SK-N-SH (cell line): ENCODE data around the gene PWWP2B. TPM values are rescaled to one million over a fixed set of nuclear protein-coding genes. Genes with fewer than 3 reads are reported as not detected.

Experiments
- CTCF ChIA-PET: fragments of 300-600, 350-600 bp; formaldehyde crosslinking; extraction: SDS; loops from one replicate; lab custom pipeline; 2021; lab: Yijun Ruan, JAX
- POLR2A ChIA-PET: fragments of 350-600 bp; sonication (Branson Sonifier 250); formaldehyde crosslinking; extraction: SDS; loops from one replicate; lab custom pipeline; 2020; ENCODE audit warnings: antibody characterized with exemption, inconsistent platforms; lab: Yijun Ruan, JAX
- DNase-seq: peaks from one replicate; pipeline ENCODE4 v3.0.0; 2012
- H2AFZ ChIP-seq: fragments of 200-600 bp; sonication (generic); 2 replicates; pipeline ENCODE4 v1.8.1; 2016; ENCODE audit warnings: antibody characterized with exemption, mild to moderate bottlenecking, low read depth
- H3F3A ChIP-seq: fragments of 200-600 bp; sonication (generic); replicated peaks from 2 replicates; pipeline ENCODE3; 2016; ENCODE audit warnings: antibody characterized with exemption, mild to moderate bottlenecking; ENCODE audit not compliant: insufficient read depth
- H3K27ac ChIP-seq, 2 experiments: fragments of 200-500 bp in 1 of 2; fragments of 200-600 bp in 1 of 2; sonication (Bioruptor generic) in 1 of 2; sonication (generic), shearing (Covaris generic) in 1 of 2; 2 replicates each; pipeline versions ENCODE4 v1.5.1 to v1.6.1; 2014 to 2016; ENCODE audit warnings: low read depth in 2 of 2, inconsistent platforms in 1 of 2, low read length in 1 of 2, mild to moderate bottlenecking in 1 of 2, mixed read lengths in 1 of 2
- H3K27me3 ChIP-seq: fragments of 200-600 bp; sonication (generic), shearing (Covaris generic); 2 replicates; pipeline ENCODE4 v1.6.1; 2016; ENCODE audit warnings: mixed run types; ENCODE audit not compliant: insufficient read depth
- H3K36me3 ChIP-seq, 2 experiments: fragments of 200-500 bp in 1 of 2; fragments of 200-600 bp in 1 of 2; sonication (Bioruptor generic) in 1 of 2; sonication (generic) in 1 of 2; replicated peaks in 1 of 2; 2 replicates each; pipeline versions ENCODE3 to v1.5.1; 2014 to 2016; ENCODE audit warnings: low read length in 1 of 2, mild to moderate bottlenecking in 1 of 2; ENCODE audit not compliant: insufficient read depth in 2 of 2, control insufficient read depth in 1 of 2
- H3K4me1 ChIP-seq, 2 experiments: fragments of 200-500 bp in 1 of 2; fragments of 200-600 bp in 1 of 2; sonication (Bioruptor generic) in 1 of 2; sonication (generic), shearing (Covaris generic) in 1 of 2; 2 replicates each; pipeline versions ENCODE4 v1.5.1 to v1.6.1; 2014 to 2016; ENCODE audit warnings: low read depth in 1 of 2, low read length in 1 of 2, mixed run types in 1 of 2; ENCODE audit not compliant: insufficient read depth in 2 of 2, control insufficient read depth in 1 of 2
- H3K4me2 ChIP-seq: fragments of 200-600 bp; sonication (generic), shearing (Covaris generic); 2 replicates; pipeline ENCODE4 v1.6.1; 2017; ENCODE audit warnings: mixed run types
- H3K4me3 ChIP-seq, 2 experiments: fragments of 200-500 bp in 1 of 2; fragments of 200-600 bp in 1 of 2; sonication (Bioruptor generic) in 1 of 2; sonication (generic), shearing (Covaris generic) in 1 of 2; 2 replicates each; pipeline versions ENCODE4 v1.5.1 to v1.8.1; 2014 to 2016; ENCODE audit warnings: low read depth in 2 of 2, inconsistent platforms in 1 of 2, low read length in 1 of 2, mild to moderate bottlenecking in 1 of 2, mixed read lengths in 1 of 2, moderate library complexity in 1 of 2
- H3K79me2 ChIP-seq: fragments of 200-600 bp; sonication (generic); 2 replicates; pipeline ENCODE4 v1.8.1; 2017; ENCODE audit warnings: mild to moderate bottlenecking; ENCODE audit not compliant: insufficient read depth
- H3K9ac ChIP-seq: fragments of 200-600 bp; sonication (generic); 2 replicates; pipeline ENCODE4 v1.6.1; 2017; ENCODE audit warnings: mixed run types
- H3K9me2 ChIP-seq: fragments of 200-600 bp; sonication (generic); 2 replicates; pipeline ENCODE4 v1.6.1; 2017; ENCODE audit warnings: mixed run types
- H3K9me3 ChIP-seq: fragments of 200-600 bp; sonication (generic); 2 replicates; pipeline ENCODE4 v1.6.1; 2017; ENCODE audit warnings: mixed run types, mild to moderate bottlenecking, moderate library complexity
- H4K20me1 ChIP-seq: fragments of 200-600 bp; sonication (generic); 2 replicates; pipeline ENCODE4 v1.6.1; 2017; ENCODE audit warnings: mild to moderate bottlenecking, mixed run types; ENCODE audit not compliant: insufficient read depth
- EZH2phosphoT487 ChIP-seq: fragments of 200-600 bp; sonication (generic); IDR thresholded peaks from 2 replicates; pipeline ENCODE4 v1.6.1; 2017; ENCODE audit warnings: low read depth, mixed run types, mild to moderate bottlenecking, antibody characterized with exemption, moderate library complexity, borderline replicate concordance
- FOSL2 ChIP-seq: IDR thresholded peaks from 2 replicates; pipeline ENCODE4 v1.4.0; 2012; ENCODE audit warnings: low read depth, mild to moderate bottlenecking, moderate library complexity, borderline replicate concordance
- FOXJ3 ChIP-seq: sonication (generic); formaldehyde crosslinking; IDR thresholded peaks from 2 replicates; pipeline ENCODE4 v1.5.1; 2020; ENCODE audit warnings: mild to moderate bottlenecking, missing genetic modification reagents
- GATA2 ChIP-seq: sonication (generic); formaldehyde crosslinking; IDR thresholded peaks from 2 replicates; pipeline ENCODE4 v1.5.0; 2020; ENCODE audit warnings: mild to moderate bottlenecking, missing genetic modification reagents
- JUND ChIP-seq: IDR thresholded peaks from 2 replicates; pipeline ENCODE4 v1.4.0; 2012
- MAX ChIP-seq: IDR thresholded peaks from 2 replicates; pipeline ENCODE4 v1.4.0; 2012; ENCODE audit warnings: low read depth
- MXI1 ChIP-seq: IDR thresholded peaks from 2 replicates; pipeline ENCODE4 v1.6.1; 2012; ENCODE audit warnings: mild to moderate bottlenecking, low read depth, low read length, improper control_type of control experiment
- NFIC ChIP-seq: IDR thresholded peaks from 2 replicates; pipeline ENCODE4 v1.4.0; 2012; ENCODE audit warnings: borderline replicate concordance
- PBX3 ChIP-seq: IDR thresholded peaks from 2 replicates; pipeline ENCODE4; 2012
- POLR2AphosphoS5 ChIP-seq: IDR thresholded peaks from 2 replicates; pipeline ENCODE4 v1.6.1; 2012; ENCODE audit warnings: low read depth, low read length
- RFX5 ChIP-seq: IDR thresholded peaks from 2 replicates; pipeline ENCODE4 v1.6.1; 2012; ENCODE audit warnings: mild to moderate bottlenecking, improper control_type of control experiment, low read length
- RXRA ChIP-seq: IDR thresholded peaks from 2 replicates; pipeline ENCODE4 v1.4.0; 2012; ENCODE audit warnings: low read depth, mild to moderate bottlenecking, borderline replicate concordance
- SMC3 ChIP-seq: IDR thresholded peaks from 2 replicates; pipeline ENCODE4 v1.6.1; 2012; ENCODE audit warnings: low read depth, low read length, improper control_type of control experiment
- TCF12 ChIP-seq: IDR thresholded peaks from 2 replicates; pipeline ENCODE4 v1.4.0; 2012
- TEAD4 ChIP-seq: IDR thresholded peaks from 2 replicates; pipeline ENCODE4 v1.4.0; 2012; ENCODE audit warnings: mild to moderate bottlenecking, borderline replicate concordance; ENCODE audit not compliant: insufficient read depth
- USF1 ChIP-seq: IDR thresholded peaks from 2 replicates; pipeline ENCODE4 v1.4.0; 2012; ENCODE audit warnings: low read depth, borderline replicate concordance
- YY1 ChIP-seq: IDR thresholded peaks from 2 replicates; pipeline ENCODE4 v1.4.0; 2012; ENCODE audit warnings: low read depth, mild to moderate bottlenecking
- WGBS: methylation state at CpG from one replicate; pipeline ENCODE4 v1.1.6; 2017; ENCODE audit warnings: low lambda C conversion rate; 5-methylcytosine and 5-hydroxymethylcytosine counted together
- polyA plus RNA-seq, 3 experiments: library from polyadenylated mRNA; depleted of rRNA; stranded (reverse); fragments of >200 nt; gene quantifications; 2 replicates each; pipeline ENCODE4 v1.2.3, GENCODE V29; 2012
- TF ChIP-seq, protein P1 (sequence below): IDR thresholded peaks from 2 replicates; pipeline ENCODE4 v1.4.0; 2012; ENCODE audit warnings: low read depth, borderline replicate concordance
- TF ChIP-seq, protein P2 (sequence below): fragments of 200-600 bp; sonication (generic); IDR thresholded peaks from 2 replicates; pipeline ENCODE4 v1.6.1; 2017; ENCODE audit warnings: antibody characterized with exemption, mild to moderate bottlenecking, moderate library complexity

The PWWP2B gene
- polyA plus RNA-seq, 1 of the 3 experiments (the other 2 are of a cell fraction), result 2.4 TPM

DNA sequence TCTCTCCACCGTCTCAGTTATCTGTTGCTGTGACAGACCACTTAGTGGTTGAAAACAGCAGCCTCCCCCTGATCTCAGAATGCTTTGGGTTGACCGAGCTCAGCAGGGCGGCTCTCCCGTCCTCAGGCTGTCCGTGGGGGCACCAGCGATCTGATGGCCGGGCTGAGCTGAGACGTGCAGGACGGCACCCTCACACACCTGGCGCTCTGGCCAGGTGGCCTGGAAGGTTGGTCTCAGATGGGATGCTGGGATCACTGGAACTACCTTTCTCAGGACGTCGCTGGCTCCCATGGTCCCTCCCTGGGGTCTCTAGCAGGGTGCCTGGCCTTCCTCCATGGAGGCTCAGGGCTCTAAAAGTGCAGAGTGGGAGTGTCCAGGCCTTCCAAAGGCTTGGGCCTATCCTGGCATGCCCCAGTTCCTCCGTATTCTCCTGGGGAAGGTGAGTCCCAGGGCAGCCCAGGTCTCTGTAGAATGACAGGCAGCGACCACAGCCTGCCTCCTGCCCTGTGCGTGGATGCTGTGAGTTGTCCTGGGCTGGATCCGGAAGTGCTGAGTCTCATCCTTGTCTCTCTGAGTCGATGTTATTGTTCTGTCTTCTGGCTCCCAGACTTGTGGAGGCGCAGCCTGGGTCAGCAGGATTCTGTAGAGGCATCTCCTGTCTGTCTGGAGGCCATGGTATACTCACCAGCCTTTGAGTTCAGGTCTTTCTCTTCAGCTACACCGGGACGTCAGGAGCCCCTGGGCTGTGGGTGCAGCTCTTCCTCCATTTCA, 12.2 kb upstream of the PWWP2B start:
- no peaks in the 10 kb centered on the region for H3K27me3 ChIP-seq
- H3K4me1 ChIP-seq, result peaks cover 0 to 9% of the 10 kb centered on the region in 2 experiments; a peak in 1 of 4 replicates
- TF ChIP-seq FOXJ3 (CRISPR knock-in tag), result no peak
- TF ChIP-seq FOSL2, result no peak
- no peak for TF ChIP-seq MXI1
- no peak for TF ChIP-seq YY1
- no peak for TF ChIP-seq TEAD4
- no peak for TF ChIP-seq MAX
- TF ChIP-seq PBX3, result no peak
- TF ChIP-seq EZH2phosphoT487, result no peak
- no peak for TF ChIP-seq RFX5
- TF ChIP-seq SMC3, result no peak
- TF ChIP-seq NFIC, result no peak
- TF ChIP-seq RXRA, result no peak
- TF ChIP-seq, all 33 proteins: peak for 0
- Histone ChIP-seq H3K27ac (no peak overlapping the region), H3K4me3 (no peak overlapping the region), H3K9ac (no peak overlapping the region), H3K9me2 (no peaks in the 10 kb centered on the region), H2AFZ (no peak overlapping the region), H4K20me1 (no peaks in the 10 kb centered on the region), H3K9me3 (no peaks in the 10 kb centered on the region), H3K4me2 (no peak overlapping the region), H3K36me3 (no peaks in the 10 kb centered on the region), H3F3A (no peaks in the 10 kb centered on the region), H3K79me2 (no peaks in the 10 kb centered on the region)
- CTCF ChIA-PET, result interaction anchor here (0.9 to 2.3 kb wide), 4 partner anchors 13 to 248 kb away, joined by 3 to 10 read pairs (median 4); no protein-coding TSS in a partner anchor
- DNase-seq, result no peak
- POLR2A ChIA-PET, result no interaction called here
- 90% methylated on average over 13 of the region's 20 CpGs for WGBS

GRCh38 chr10:132385389-132385667, 11.7 kb upstream of the PWWP2B start:
- H4K20me1 ChIP-seq, result no peaks in the 10 kb centered on the region
- no peaks in the 10 kb centered on the region for H3K9me3 ChIP-seq
- DNase-seq, result no peak
- TF ChIP-seq POLR2AphosphoS5, result no peak
- TF ChIP-seq, protein P1, sequence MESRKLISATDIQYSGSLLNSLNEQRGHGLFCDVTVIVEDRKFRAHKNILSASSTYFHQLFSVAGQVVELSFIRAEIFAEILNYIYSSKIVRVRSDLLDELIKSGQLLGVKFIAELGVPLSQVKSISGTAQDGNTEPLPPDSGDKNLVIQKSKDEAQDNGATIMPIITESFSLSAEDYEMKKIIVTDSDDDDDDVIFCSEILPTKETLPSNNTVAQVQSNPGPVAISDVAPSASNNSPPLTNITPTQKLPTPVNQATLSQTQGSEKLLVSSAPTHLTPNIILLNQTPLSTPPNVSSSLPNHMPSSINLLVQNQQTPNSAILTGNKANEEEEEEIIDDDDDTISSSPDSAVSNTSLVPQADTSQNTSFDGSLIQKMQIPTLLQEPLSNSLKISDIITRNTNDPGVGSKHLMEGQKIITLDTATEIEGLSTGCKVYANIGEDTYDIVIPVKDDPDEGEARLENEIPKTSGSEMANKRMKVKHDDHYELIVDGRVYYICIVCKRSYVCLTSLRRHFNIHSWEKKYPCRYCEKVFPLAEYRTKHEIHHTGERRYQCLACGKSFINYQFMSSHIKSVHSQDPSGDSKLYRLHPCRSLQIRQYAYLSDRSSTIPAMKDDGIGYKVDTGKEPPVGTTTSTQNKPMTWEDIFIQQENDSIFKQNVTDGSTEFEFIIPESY, result no peak
- no peak for TF ChIP-seq USF1
- no peak for TF ChIP-seq RXRA
- TF ChIP-seq, protein P2, sequence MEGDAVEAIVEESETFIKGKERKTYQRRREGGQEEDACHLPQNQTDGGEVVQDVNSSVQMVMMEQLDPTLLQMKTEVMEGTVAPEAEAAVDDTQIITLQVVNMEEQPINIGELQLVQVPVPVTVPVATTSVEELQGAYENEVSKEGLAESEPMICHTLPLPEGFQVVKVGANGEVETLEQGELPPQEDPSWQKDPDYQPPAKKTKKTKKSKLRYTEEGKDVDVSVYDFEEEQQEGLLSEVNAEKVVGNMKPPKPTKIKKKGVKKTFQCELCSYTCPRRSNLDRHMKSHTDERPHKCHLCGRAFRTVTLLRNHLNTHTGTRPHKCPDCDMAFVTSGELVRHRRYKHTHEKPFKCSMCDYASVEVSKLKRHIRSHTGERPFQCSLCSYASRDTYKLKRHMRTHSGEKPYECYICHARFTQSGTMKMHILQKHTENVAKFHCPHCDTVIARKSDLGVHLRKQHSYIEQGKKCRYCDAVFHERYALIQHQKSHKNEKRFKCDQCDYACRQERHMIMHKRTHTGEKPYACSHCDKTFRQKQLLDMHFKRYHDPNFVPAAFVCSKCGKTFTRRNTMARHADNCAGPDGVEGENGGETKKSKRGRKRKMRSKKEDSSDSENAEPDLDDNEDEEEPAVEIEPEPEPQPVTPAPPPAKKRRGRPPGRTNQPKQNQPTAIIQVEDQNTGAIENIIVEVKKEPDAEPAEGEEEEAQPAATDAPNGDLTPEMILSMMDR, result no peak
- TF ChIP-seq SMC3, result no peak
- TF ChIP-seq JUND, result no peak
- no peak for TF ChIP-seq GATA2
- no peak for TF ChIP-seq TEAD4
- TF ChIP-seq PBX3, result no peak
- TF ChIP-seq EZH2phosphoT487, result no peak
- no peak for TF ChIP-seq TCF12
- no peak overlapping the region for H2AFZ ChIP-seq
- no peaks in the 10 kb centered on the region for H3K79me2 ChIP-seq
- H3K9me2 ChIP-seq, result no peaks in the 10 kb centered on the region
- 84% methylated on average over 5 of the region's 5 CpGs for WGBS
- H3K4me1 ChIP-seq, result peaks cover 0 to 9% of the 10 kb centered on the region in 2 experiments; a peak in 1 of 4 replicates
- CTCF ChIA-PET, result no interaction called here
- H3K27ac ChIP-seq, result no peak overlapping the region
- no peaks in the 10 kb centered on the region for H3K36me3 ChIP-seq
- H3K4me3 ChIP-seq, result no peak overlapping the region
- no peak overlapping the region for H3K4me2 ChIP-seq
- H3K27me3 ChIP-seq, result no peaks in the 10 kb centered on the region
- POLR2A ChIA-PET, result no interaction called here
- H3F3A ChIP-seq, result no peaks in the 10 kb centered on the region
- H3K9ac ChIP-seq, result no peak overlapping the region
